ENCODE results near the gene PDGFRB.

DNA sequence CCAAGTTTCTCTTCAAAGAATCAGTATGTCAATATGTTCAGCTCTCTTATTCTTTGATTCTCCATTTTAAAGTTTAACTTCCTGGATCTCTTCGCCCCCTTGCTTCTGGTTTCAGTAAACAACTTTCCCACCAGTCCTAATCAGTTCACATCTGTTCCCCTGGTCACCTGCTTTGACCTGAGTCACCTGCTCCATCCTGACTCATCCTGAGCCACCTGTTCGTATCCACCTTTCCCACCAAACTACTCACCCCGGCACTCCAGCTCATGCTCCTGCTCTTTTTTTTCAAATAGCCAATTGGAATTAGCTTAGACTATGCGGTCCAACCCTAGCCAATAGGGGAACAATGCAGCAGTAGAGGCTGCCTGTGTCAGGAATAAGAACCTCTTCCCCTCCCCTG, 45.7 kb downstream of the PDGFRB start:
- TF ChIP-seq, protein P1, sequence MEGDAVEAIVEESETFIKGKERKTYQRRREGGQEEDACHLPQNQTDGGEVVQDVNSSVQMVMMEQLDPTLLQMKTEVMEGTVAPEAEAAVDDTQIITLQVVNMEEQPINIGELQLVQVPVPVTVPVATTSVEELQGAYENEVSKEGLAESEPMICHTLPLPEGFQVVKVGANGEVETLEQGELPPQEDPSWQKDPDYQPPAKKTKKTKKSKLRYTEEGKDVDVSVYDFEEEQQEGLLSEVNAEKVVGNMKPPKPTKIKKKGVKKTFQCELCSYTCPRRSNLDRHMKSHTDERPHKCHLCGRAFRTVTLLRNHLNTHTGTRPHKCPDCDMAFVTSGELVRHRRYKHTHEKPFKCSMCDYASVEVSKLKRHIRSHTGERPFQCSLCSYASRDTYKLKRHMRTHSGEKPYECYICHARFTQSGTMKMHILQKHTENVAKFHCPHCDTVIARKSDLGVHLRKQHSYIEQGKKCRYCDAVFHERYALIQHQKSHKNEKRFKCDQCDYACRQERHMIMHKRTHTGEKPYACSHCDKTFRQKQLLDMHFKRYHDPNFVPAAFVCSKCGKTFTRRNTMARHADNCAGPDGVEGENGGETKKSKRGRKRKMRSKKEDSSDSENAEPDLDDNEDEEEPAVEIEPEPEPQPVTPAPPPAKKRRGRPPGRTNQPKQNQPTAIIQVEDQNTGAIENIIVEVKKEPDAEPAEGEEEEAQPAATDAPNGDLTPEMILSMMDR (IDR thresholded peaks at IDR 0.05), result no peak
- TF ChIP-seq EP300 (IDR thresholded peaks at IDR 0.05), result no peak

All from ovary (tissue), 3 donors.